ENCODE measurements around the gene CYP27B1.

GRCh38 chr12:57766464-57767304 lies at the start of gene CYP27B1:
- TF ChIP-seq JUND (IDR thresholded peaks at IDR 0.05; ENCODE audit: low read depth, low read length) = no peak
- no peak for TF ChIP-seq NR2C2 (IDR thresholded peaks at IDR 0.05; ENCODE audit: borderline replicate concordance, control insufficient read depth, insufficient read length, low read depth)
- no peak for TF ChIP-seq HDAC6 (IDR thresholded peaks at IDR 0.05; ENCODE audit: unreplicated experiment)
- no peak for TF ChIP-seq MAX (IDR thresholded peaks at IDR 0.05; ENCODE audit: low read depth, low read length)
- TF ChIP-seq POLR2A (IDR thresholded peaks at IDR 0.05; ENCODE audit: low read depth, low read length) = no peak
- TF ChIP-seq CTCF (IDR thresholded peaks at IDR 0.05 in 2 of 3, conservative IDR thresholded peaks at IDR 0.05 in 1 of 3; ENCODE audit: control insufficient read depth in 2 of 3, extremely low read depth in 1 of 3, insufficient read depth in 1 of 3, low read depth in 3 of 3, low read length in 3 of 3) = no peak
- TF ChIP-seq PKNOX1 (IDR thresholded peaks at IDR 0.05) = no peak
- no peak for TF ChIP-seq NR2F1 (conservative IDR thresholded peaks at IDR 0.05)
- no peak for TF ChIP-seq RBBP5 (conservative IDR thresholded peaks at IDR 0.05)
- no peak for TF ChIP-seq FOS (IDR thresholded peaks at IDR 0.05; ENCODE audit: borderline replicate concordance, extremely low read depth, insufficient read length)

Measured in GM12878 (cell line).